ENCODE results near the gene ZNF490.
"Not testable (repeated sequence)": the region's sequence is repeated elsewhere in the genome, so short reads cannot be mapped to it uniquely, and the experiment has no call there.

The ZNF490 gene

GRCh38 chr19:12610540-12611360 is at the start of gene ZNF490, which contains the start of gene ZNF791:
Gene ZNF490 (minus strand): TSS chr19:12610813. CDS start chr19:12610680, 133 bp downstream.
Gene ZNF791 (plus strand): TSS chr19:12610920. CDS start chr19:12611080, 160 bp downstream.
- peak; percentile 98 for DNase-seq

- DNase-seq, result no peak
Measured at GRCh38 chr19:12657966-12658365, 47.4 kb upstream of the ZNF490 start.

- no peak for DNase-seq
Measured at GRCh38 chr19:12656899-12657571, 46.4 kb upstream of the ZNF490 start.

GRCh38 chr19:12655546-12655945 is 44.9 kb upstream of the ZNF490 start:
- no peak for DNase-seq

- DNase-seq, result no peak
Measured at GRCh38 chr19:12652219-12652618, 41.6 kb upstream of the ZNF490 start.

GRCh38 chr19:12649941-12650340 is 39.3 kb upstream of the ZNF490 start:
- DNase-seq, result no peak

- DNase-seq, result no peak
Measured at GRCh38 chr19:12648088-12648487, 37.5 kb upstream of the ZNF490 start.

GRCh38 chr19:12647490-12648071 is 37.0 kb upstream of the ZNF490 start:
- DNase-seq, result peak; percentile 69

GRCh38 chr19:12647047-12647446 is 36.4 kb upstream of the ZNF490 start:
- no peak for DNase-seq

GRCh38 chr19:12646551-12646950 is 35.9 kb upstream of the ZNF490 start:
- no peak for DNase-seq

- not testable (repeated sequence) for DNase-seq
Measured at GRCh38 chr19:12643716-12644115, 33.1 kb upstream of the ZNF490 start.

GRCh38 chr19:12642506-12642905 is 31.9 kb upstream of the ZNF490 start:
- no peak for DNase-seq

- DNase-seq, result no peak
Measured at GRCh38 chr19:12641456-12641855, 30.8 kb upstream of the ZNF490 start.

- peak; percentile 93 for DNase-seq
Measured at GRCh38 chr19:12639901-12640613, 29.4 kb upstream of the ZNF490 start.

GRCh38 chr19:12638611-12639182 is 28.1 kb upstream of the ZNF490 start:
- DNase-seq, result no peak

GRCh38 chr19:12636631-12637030 is 26.0 kb upstream of the ZNF490 start:
- no peak for DNase-seq

- no peak for DNase-seq
Measured at GRCh38 chr19:12629215-12629614, 18.6 kb upstream of the ZNF490 start.

- DNase-seq, result no peak
Measured at GRCh38 chr19:12628040-12629022, 17.7 kb upstream of the ZNF490 start.

- DNase-seq, result no peak
Measured at GRCh38 chr19:12626958-12627357, 16.3 kb upstream of the ZNF490 start.

GRCh38 chr19:12623361-12624031 is 12.9 kb upstream of the ZNF490 start:
- no peak for DNase-seq

Data from activated effector memory CD4-positive, alpha-beta T cell treated with anti-CD3 and anti-CD28 coated beads, Interleukin-2, amount 50 U/mL, for 16 hours (primary cell).